T-cell (primary cell): ENCODE data around the gene LCOR. TPM values are rescaled to one million over a fixed set of nuclear protein-coding genes. Genes with fewer than 3 reads are reported as not detected.

Experiments used
- total RNA-seq, 35 experiments: library from RNA in 6 of 35; stranded (reverse) in 6 of 35; fragments of 120-200 nt in 1 of 35; gene quantifications; one replicate each; pipeline versions ENCODE4 v1.2.1 to v1.2.4 and lab custom pipeline; 2013 to 2026

Gene LCOR
- total RNA-seq, 5 donors from 2014 or later (not counting 1 experiment from before 2014, with no cell fraction given), result 32.0 to 67.3 (median 38.0) TPM

Other genes with a start within 250 kb of the LCOR start
- 10 to 100 TPM; 72.1 to 95.7 (median 80.5) TPM for gene TM9SF3, start 245.3 kb upstream of the LCOR start, total RNA-seq
- 1 to 10 TPM; 4.9 to 9.5 (median 7.9) TPM for gene PIK3AP1, start 111.8 kb upstream of the LCOR start, total RNA-seq